Natural killer cell treated with Interleukin-12 subunit alpha and Interleukin-12 subunit beta and Interleukin-15 and Interleukin-18, amount 100 ng/mL, for 72 hours (primary cell): Measurements from ENCODE around the gene SFMBT2. TPM values are rescaled to one million over a fixed set of nuclear protein-coding genes. Genes with fewer than 3 reads are reported as not detected.
A peak's percentile ranks its signal among the peaks of the same experiment; 100 is the strongest.

Experiments
- ATAC-seq, 2 donors: fragments of 150-1000 bp; cut with Tn5 transposase in 1 of 2; sonication (Bioruptor Pico), chemical (Tn5 transposase) in 1 of 2; 2 replicates each; pipeline ENCODE4 v1.10.0; 2021
- DNase-seq: peaks from one replicate; pipeline ENCODE4 v3.0.0; 2022; ENCODE audit warnings: low spot score
- H3K27ac Mint-ChIP-seq, 2 donors: 1 replicate in 1 of 2; 2 replicates in 1 of 2; pipeline ENCODE4 v1.8.0; 2022; ENCODE audit warnings: mixed read lengths in 2 of 2, mild to moderate bottlenecking in 1 of 2, moderate library complexity in 1 of 2
- H3K27me3 Mint-ChIP-seq, 2 donors: 1 replicate in 1 of 2; 2 replicates in 1 of 2; pipeline ENCODE4 v1.8.0; 2022; ENCODE audit warnings: mixed read lengths in 2 of 2
- H3K36me3 Mint-ChIP-seq: one replicate; pipeline ENCODE4 v1.8.0; 2022; ENCODE audit warnings: mixed read lengths
- H3K4me1 Mint-ChIP-seq, 2 donors: 1 replicate in 1 of 2; 2 replicates in 1 of 2; pipeline ENCODE4 v1.8.0; 2022; ENCODE audit warnings: low read depth in 2 of 2, mixed read lengths in 2 of 2, mild to moderate bottlenecking in 1 of 2
- H3K4me3 Mint-ChIP-seq: one replicate; pipeline ENCODE4 v1.8.0; 2022; ENCODE audit warnings: mixed read lengths
- H3K9me3 Mint-ChIP-seq: 2 replicates; pipeline ENCODE4 v1.8.0; 2022; ENCODE audit warnings: mixed read lengths
- total RNA-seq, 2 donors: library from RNA; stranded (reverse); gene quantifications; one replicate each; pipeline ENCODE4 v1.2.3, GENCODE V29; 2022

The SFMBT2 gene
- total RNA-seq, 2 donors from 2014 or later, result 94.9 to 101 TPM

GRCh38 chr10:7335977-7336376 is 74.9 kb downstream of the SFMBT2 start:
- peaks cover 9% of the 10 kb centered on the region for H3K36me3 Mint-ChIP-seq
- H3K27me3 Mint-ChIP-seq, result no peaks in the 10 kb centered on the region
- peaks cover 3% of the 10 kb centered on the region for H3K9me3 Mint-ChIP-seq
- no peak overlapping the region for H3K4me3 Mint-ChIP-seq
- no peak for ATAC-seq
- no peak for DNase-seq
- peak overlapping the region in 1 of 2 donors; percentile 45 for H3K27ac Mint-ChIP-seq
- H3K4me1 Mint-ChIP-seq, result peaks cover 58 to 72% of the 10 kb centered on the region in 2 donors

GRCh38 chr10:7334642-7334964 is 76.2 kb downstream of the SFMBT2 start:
- Mint-ChIP-seq H3K4me3 (no peak overlapping the region), H3K4me1 (peaks cover 55 to 69% of the 10 kb centered on the region in 2 donors), H3K27ac (peak overlapping the region in 1 of 2 donors; percentile 72), H3K9me3 (peaks cover 3% of the 10 kb centered on the region), H3K27me3 (no peaks in the 10 kb centered on the region), H3K36me3 (peaks cover 9% of the 10 kb centered on the region)
- DNase-seq, result no peak
- ATAC-seq, result no peak

- DNase-seq (no peak), ATAC-seq (no peak)
- Mint-ChIP-seq H3K9me3 (peaks cover 3% of the 10 kb centered on the region), H3K36me3 (peaks cover 9% of the 10 kb centered on the region), H3K4me3 (no peak overlapping the region), H3K4me1 (peaks cover 58 to 68% of the 10 kb centered on the region in 2 donors), H3K27ac (peak overlapping the region; percentile 22 to 72), H3K27me3 (no peaks in the 10 kb centered on the region)
Observed at GRCh38 chr10:7333961-7334641, 76.7 kb downstream of the SFMBT2 start.

GRCh38 chr10:7329219-7329618 is 81.6 kb downstream of the SFMBT2 start:
- H3K36me3 Mint-ChIP-seq, result peaks cover 12% of the 10 kb centered on the region
- ATAC-seq, result peak; percentile 63 to 73

GRCh38 chr10:7327885-7328284 is 82.9 kb downstream of the SFMBT2 start:
- peak overlapping the region in 1 of 2 donors; percentile 76 for H3K27ac Mint-ChIP-seq
- ATAC-seq (no peak), DNase-seq (no peak)
- peaks cover 12% of the 10 kb centered on the region for H3K36me3 Mint-ChIP-seq
- peaks cover 41% of the 10 kb centered on the region in 2 donors for H3K4me1 Mint-ChIP-seq
- H3K27me3 Mint-ChIP-seq, result no peaks in the 10 kb centered on the region
- no peak overlapping the region for H3K4me3 Mint-ChIP-seq
- H3K9me3 Mint-ChIP-seq, result peaks cover 5% of the 10 kb centered on the region

More at GRCh38 chr10:7329219-7329618, 81.6 kb downstream of the SFMBT2 start:
- H3K27ac Mint-ChIP-seq, result peak overlapping the region in 1 of 2 donors; percentile 76
- peaks cover 5% of the 10 kb centered on the region for H3K9me3 Mint-ChIP-seq
- H3K4me3 Mint-ChIP-seq, result peak overlapping the region; percentile 33
- no peaks in the 10 kb centered on the region for H3K27me3 Mint-ChIP-seq
- no peak for DNase-seq
- peaks cover 41 to 47% of the 10 kb centered on the region in 2 donors for H3K4me1 Mint-ChIP-seq

- no peaks in the 10 kb centered on the region for H3K27me3 Mint-ChIP-seq
- H3K27ac Mint-ChIP-seq, result no peak overlapping the region
- DNase-seq (no peak), ATAC-seq (no peak)
- H3K4me1 Mint-ChIP-seq, result peaks cover 39 to 43% of the 10 kb centered on the region in 2 donors
- peaks cover 4% of the 10 kb centered on the region for H3K9me3 Mint-ChIP-seq
- no peak overlapping the region for H3K4me3 Mint-ChIP-seq
- peaks cover 15% of the 10 kb centered on the region for H3K36me3 Mint-ChIP-seq
Observed at GRCh38 chr10:7322623-7323022, 88.2 kb downstream of the SFMBT2 start.

- peaks cover 19% of the 10 kb centered on the region for H3K36me3 Mint-ChIP-seq
- peak overlapping the region; percentile 34 to 81 for H3K27ac Mint-ChIP-seq
- H3K4me3 Mint-ChIP-seq, result peak overlapping the region; percentile 35
- no peaks in the 10 kb centered on the region for H3K27me3 Mint-ChIP-seq
- H3K4me1 Mint-ChIP-seq, result peaks cover 55 to 59% of the 10 kb centered on the region in 2 donors
- ATAC-seq, result no peak
- no peak for DNase-seq
- H3K9me3 Mint-ChIP-seq, result peaks cover 4% of the 10 kb centered on the region
Observed at GRCh38 chr10:7320072-7320471, 90.8 kb downstream of the SFMBT2 start.

GRCh38 chr10:7319632-7320031 is 91.2 kb downstream of the SFMBT2 start:
- H3K27me3 Mint-ChIP-seq, result no peaks in the 10 kb centered on the region
- DNase-seq (no peak), ATAC-seq (no peak)
- H3K36me3 Mint-ChIP-seq, result peaks cover 24% of the 10 kb centered on the region
- peaks cover 4% of the 10 kb centered on the region for H3K9me3 Mint-ChIP-seq
- H3K27ac Mint-ChIP-seq, result peak overlapping the region; percentile 34 to 81
- H3K4me3 Mint-ChIP-seq, result peak overlapping the region; percentile 35
- peaks cover 60 to 64% of the 10 kb centered on the region in 2 donors for H3K4me1 Mint-ChIP-seq

- Mint-ChIP-seq H3K4me1 (peaks cover 60 to 66% of the 10 kb centered on the region in 2 donors), H3K27ac (peak overlapping the region; percentile 34 to 81), H3K36me3 (peaks cover 25% of the 10 kb centered on the region), H3K27me3 (no peaks in the 10 kb centered on the region), H3K4me3 (peak overlapping the region; percentile 44), H3K9me3 (peaks cover 4% of the 10 kb centered on the region)
- DNase-seq, result no peak
- ATAC-seq, result no peak
Observed at GRCh38 chr10:7318836-7319235, 92.0 kb downstream of the SFMBT2 start.

- H3K27ac Mint-ChIP-seq, result peak overlapping the region; percentile 34 to 81
Observed at GRCh38 chr10:7317786-7318446, 92.9 kb downstream of the SFMBT2 start.

GRCh38 chr10:7316839-7317238 is 94.0 kb downstream of the SFMBT2 start:
- Mint-ChIP-seq H3K4me3 (no peak overlapping the region), H3K27ac (peak overlapping the region in 1 of 2 donors; percentile 81), H3K27me3 (no peaks in the 10 kb centered on the region), H3K4me1 (peaks cover 68 to 78% of the 10 kb centered on the region in 2 donors), H3K9me3 (peaks cover 4% of the 10 kb centered on the region), H3K36me3 (peaks cover 22% of the 10 kb centered on the region)
- DNase-seq, result no peak
- no peak for ATAC-seq

More at GRCh38 chr10:7317786-7318446, 92.9 kb downstream of the SFMBT2 start:
- peaks cover 25% of the 10 kb centered on the region for H3K36me3 Mint-ChIP-seq
- H3K4me3 Mint-ChIP-seq, result peak overlapping the region; percentile 44
- no peak for DNase-seq
- H3K9me3 Mint-ChIP-seq, result peaks cover 4% of the 10 kb centered on the region
- no peaks in the 10 kb centered on the region for H3K27me3 Mint-ChIP-seq
- peaks cover 66 to 72% of the 10 kb centered on the region in 2 donors for H3K4me1 Mint-ChIP-seq
- no peak for ATAC-seq

GRCh38 chr10:7315906-7316305 is 94.9 kb downstream of the SFMBT2 start:
- H3K27ac Mint-ChIP-seq, result peak overlapping the region; percentile 86 to 95
- H3K36me3 Mint-ChIP-seq, result peaks cover 22% of the 10 kb centered on the region
- peak overlapping the region; percentile 76 for H3K4me3 Mint-ChIP-seq
- peaks cover 73 to 87% of the 10 kb centered on the region in 2 donors for H3K4me1 Mint-ChIP-seq
- peaks cover 4% of the 10 kb centered on the region for H3K9me3 Mint-ChIP-seq
- H3K27me3 Mint-ChIP-seq, result no peaks in the 10 kb centered on the region
- DNase-seq (no peak), ATAC-seq (no peak)

- Mint-ChIP-seq H3K36me3 (peaks cover 15% of the 10 kb centered on the region), H3K4me1 (peaks cover 72 to 75% of the 10 kb centered on the region in 2 donors), H3K27ac (peak overlapping the region; percentile 86 to 95), H3K4me3 (peak overlapping the region; percentile 76), H3K9me3 (no peaks in the 10 kb centered on the region), H3K27me3 (no peaks in the 10 kb centered on the region)
- DNase-seq (no peak), ATAC-seq (peak; percentile 79 to 88)
Observed at GRCh38 chr10:7314170-7314569, 96.7 kb downstream of the SFMBT2 start.

GRCh38 chr10:7312488-7312857 is 98.4 kb downstream of the SFMBT2 start:
- H3K36me3 Mint-ChIP-seq, result peaks cover 21% of the 10 kb centered on the region
- H3K27ac Mint-ChIP-seq, result peak overlapping the region; percentile 54 to 95
- H3K4me1 Mint-ChIP-seq, result peaks cover 62 to 69% of the 10 kb centered on the region in 2 donors

More at GRCh38 chr10:7312488-7312857, 98.4 kb downstream of the SFMBT2 start:
- no peaks in the 10 kb centered on the region for H3K27me3 Mint-ChIP-seq
- ATAC-seq, result no peak
- H3K9me3 Mint-ChIP-seq, result no peaks in the 10 kb centered on the region
- no peak overlapping the region for H3K4me3 Mint-ChIP-seq
- DNase-seq, result no peak
